ENCODE data around the gene MAK.

DNA sequence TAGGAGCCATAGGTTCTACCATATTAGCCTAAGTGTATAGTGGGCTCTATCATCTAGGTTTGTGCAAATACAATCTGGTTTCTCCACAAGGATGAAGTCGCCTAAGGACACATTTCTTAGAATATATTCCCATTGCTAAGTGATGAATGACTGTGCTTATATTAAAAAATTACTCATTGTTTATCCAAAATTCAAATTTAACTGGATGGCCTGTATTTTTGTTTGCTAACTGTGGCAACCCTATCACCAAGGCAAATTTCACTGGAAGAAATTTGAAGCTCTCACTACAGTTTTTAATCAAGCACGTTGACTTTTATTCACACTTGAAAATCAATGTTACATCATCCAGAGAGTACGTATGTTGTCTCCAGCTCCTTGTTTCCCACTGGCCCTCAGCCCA, 29.6 kb upstream of the MAK start:
- TF ChIP-seq POLR2AphosphoS5 (IDR thresholded peaks at IDR 0.05) (no peak), TAF1 (IDR thresholded peaks at IDR 0.05; ENCODE audit: low read depth) (no peak), EP300 (conservative IDR thresholded peaks at IDR 0.05; ENCODE audit: poor library complexity, severe bottlenecking) (no peak), EZH2 (IDR thresholded peaks at IDR 0.05; ENCODE audit: borderline replicate concordance, insufficient read depth, low read length, poor library complexity, severe bottlenecking) (no peak), MXI1 (conservative IDR thresholded peaks at IDR 0.05; ENCODE audit: poor library complexity, severe bottlenecking) (no peak), RAD21 (conservative IDR thresholded peaks at IDR 0.05) (no peak), SMC3 (conservative IDR thresholded peaks at IDR 0.05; ENCODE audit: poor library complexity) (no peak)
- TF ChIP-seq, protein P1, sequence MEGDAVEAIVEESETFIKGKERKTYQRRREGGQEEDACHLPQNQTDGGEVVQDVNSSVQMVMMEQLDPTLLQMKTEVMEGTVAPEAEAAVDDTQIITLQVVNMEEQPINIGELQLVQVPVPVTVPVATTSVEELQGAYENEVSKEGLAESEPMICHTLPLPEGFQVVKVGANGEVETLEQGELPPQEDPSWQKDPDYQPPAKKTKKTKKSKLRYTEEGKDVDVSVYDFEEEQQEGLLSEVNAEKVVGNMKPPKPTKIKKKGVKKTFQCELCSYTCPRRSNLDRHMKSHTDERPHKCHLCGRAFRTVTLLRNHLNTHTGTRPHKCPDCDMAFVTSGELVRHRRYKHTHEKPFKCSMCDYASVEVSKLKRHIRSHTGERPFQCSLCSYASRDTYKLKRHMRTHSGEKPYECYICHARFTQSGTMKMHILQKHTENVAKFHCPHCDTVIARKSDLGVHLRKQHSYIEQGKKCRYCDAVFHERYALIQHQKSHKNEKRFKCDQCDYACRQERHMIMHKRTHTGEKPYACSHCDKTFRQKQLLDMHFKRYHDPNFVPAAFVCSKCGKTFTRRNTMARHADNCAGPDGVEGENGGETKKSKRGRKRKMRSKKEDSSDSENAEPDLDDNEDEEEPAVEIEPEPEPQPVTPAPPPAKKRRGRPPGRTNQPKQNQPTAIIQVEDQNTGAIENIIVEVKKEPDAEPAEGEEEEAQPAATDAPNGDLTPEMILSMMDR (IDR thresholded peaks at IDR 0.05; ENCODE audit: poor library complexity, severe bottlenecking), result no peak
- TF ChIP-seq, protein P2, sequence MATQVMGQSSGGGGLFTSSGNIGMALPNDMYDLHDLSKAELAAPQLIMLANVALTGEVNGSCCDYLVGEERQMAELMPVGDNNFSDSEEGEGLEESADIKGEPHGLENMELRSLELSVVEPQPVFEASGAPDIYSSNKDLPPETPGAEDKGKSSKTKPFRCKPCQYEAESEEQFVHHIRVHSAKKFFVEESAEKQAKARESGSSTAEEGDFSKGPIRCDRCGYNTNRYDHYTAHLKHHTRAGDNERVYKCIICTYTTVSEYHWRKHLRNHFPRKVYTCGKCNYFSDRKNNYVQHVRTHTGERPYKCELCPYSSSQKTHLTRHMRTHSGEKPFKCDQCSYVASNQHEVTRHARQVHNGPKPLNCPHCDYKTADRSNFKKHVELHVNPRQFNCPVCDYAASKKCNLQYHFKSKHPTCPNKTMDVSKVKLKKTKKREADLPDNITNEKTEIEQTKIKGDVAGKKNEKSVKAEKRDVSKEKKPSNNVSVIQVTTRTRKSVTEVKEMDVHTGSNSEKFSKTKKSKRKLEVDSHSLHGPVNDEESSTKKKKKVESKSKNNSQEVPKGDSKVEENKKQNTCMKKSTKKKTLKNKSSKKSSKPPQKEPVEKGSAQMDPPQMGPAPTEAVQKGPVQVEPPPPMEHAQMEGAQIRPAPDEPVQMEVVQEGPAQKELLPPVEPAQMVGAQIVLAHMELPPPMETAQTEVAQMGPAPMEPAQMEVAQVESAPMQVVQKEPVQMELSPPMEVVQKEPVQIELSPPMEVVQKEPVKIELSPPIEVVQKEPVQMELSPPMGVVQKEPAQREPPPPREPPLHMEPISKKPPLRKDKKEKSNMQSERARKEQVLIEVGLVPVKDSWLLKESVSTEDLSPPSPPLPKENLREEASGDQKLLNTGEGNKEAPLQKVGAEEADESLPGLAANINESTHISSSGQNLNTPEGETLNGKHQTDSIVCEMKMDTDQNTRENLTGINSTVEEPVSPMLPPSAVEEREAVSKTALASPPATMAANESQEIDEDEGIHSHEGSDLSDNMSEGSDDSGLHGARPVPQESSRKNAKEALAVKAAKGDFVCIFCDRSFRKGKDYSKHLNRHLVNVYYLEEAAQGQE (IDR thresholded peaks at IDR 0.05; ENCODE audit: borderline replicate concordance), result no peak
